IPS-NIHi7 (cell line): Measurements from ENCODE around the gene HDAC1.
A peak's percentile ranks its signal among the peaks of the same experiment; 100 is the strongest.
"Not testable (repeated sequence)": the region's sequence is repeated elsewhere in the genome, so short reads cannot be mapped to it uniquely, and the experiment has no call there.

Source experiments
- DNase-seq: peaks from one replicate; pipeline ENCODE4 v3.0.0; 2012; ENCODE audit warnings: mixed read lengths; ENCODE audit errors: extremely low spot score

HDAC1 gene

DNA sequence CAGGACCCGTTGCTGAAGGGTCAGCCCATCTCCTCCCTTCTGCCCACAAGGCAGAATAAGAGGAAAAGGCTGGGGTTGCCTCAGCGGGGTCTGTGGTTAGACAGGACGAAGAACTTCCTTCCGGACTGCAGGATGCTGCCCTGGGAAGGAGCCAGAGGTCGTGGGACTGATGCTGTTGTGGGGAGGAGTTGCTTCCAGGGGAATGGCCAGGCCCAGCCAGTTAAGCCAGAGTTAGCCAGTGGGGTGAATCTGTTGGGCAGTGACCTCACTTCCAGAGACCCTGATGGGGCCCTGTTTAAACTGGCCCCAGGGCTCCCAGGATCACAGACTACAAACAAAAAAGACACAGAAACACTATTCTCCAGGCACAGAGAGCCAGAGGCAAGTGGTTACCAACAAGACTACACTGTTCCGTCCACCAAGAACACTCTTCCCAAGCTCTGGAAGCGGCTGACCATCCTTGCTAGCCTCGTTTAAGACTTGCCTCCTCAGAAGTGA lies 57.4 kb downstream of the HDAC1 start:
- no peak for DNase-seq

DNA sequence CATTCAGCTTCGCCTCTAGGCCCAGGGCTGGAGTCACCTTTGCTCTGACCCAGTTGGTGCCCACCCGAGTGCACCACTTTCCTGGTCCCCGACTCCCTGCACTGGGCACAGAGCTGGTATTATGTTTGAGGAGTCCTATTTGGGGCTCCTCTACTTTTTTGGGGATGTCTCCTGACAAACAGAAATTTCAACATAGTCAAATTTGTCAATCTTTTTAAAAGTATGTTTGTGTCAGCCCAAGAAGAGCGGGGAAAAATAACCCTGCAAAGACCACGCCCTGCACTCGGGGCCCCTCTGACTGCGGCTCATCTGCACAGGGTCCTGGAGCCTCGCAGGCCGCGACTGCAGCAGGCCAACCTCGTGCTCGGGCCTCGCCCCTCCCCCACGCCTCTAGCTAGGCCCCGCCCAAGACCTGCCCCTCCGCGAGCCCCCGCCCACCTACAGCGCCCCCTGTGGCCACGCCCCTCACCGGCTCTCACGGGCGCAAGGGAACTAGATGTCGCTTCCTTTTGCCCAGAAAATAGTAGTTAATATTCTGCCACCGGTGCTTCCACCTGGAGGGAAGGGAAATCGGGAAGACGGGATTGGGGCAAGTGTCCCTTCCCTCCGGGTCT lies 59.0 kb downstream of the HDAC1 start:
- peak; percentile 90 for DNase-seq

DNA sequence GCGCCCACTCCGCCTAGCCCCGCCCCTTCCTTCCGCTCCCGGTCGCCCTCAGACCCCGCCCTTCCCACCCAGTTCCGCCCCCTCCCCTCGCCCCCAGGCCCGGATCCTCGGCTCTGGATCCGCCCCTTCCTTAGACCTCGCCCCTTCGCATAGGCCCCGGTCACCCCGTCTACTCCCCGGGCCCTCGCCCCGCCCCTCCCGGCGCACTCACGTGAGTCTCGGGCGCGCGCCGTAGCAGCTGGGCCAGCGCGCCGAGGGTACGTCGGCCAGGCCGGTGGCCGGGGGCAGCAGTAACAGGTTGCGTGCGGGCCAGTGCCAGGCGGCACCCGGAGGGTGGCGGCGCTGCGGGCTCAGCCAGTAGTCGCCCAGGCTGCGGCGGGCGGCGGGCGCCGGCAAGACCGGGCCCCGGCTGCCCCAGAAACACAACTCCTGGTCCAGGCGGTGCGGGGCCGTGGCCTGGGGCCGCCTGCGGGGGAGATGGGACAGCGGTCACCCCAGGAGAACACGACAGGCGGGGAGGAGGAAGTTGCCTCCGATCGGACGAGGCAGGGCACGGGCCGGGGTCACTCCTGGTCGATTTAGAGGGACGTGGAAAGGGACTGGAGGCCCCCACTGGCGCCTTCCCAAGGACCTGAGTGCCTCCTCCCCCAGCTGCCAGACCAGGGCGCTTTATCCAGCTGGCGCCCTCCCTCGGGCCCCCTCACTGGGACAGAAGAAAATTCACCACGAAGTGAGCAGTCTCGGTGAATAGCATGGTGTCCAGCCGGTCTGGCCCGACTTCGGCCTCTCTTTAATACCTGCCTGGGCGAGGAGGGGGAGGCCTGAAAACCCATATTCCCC lies 59.7 kb downstream of the HDAC1 start:
- DNase-seq = peak; percentile 100

DNA sequence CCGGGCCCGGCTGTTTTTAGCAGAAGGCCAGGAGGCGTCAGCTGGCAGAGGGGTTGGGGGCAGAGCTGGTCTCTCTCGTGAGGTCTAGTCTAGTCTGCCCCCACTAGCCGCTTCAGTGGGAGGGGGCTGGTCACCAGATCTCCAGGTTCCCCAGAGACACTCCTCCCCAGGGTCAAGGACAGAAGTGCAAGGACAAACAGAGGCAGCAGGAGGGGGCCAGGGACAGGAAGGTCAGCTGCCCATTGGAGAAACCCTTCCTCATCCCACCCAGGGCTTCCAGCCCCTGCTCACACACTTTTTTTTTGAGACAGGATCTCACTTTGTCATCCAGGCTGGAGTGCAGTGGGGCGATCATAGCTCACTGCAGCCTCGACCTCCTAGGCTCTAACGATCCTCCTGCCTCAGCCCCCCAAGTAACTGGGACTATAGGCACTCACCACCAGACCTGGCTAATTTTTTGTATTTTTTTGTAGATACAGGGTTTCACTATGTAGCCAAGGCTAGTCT lies 60.4 kb downstream of the HDAC1 start:
- no peak for DNase-seq

DNA sequence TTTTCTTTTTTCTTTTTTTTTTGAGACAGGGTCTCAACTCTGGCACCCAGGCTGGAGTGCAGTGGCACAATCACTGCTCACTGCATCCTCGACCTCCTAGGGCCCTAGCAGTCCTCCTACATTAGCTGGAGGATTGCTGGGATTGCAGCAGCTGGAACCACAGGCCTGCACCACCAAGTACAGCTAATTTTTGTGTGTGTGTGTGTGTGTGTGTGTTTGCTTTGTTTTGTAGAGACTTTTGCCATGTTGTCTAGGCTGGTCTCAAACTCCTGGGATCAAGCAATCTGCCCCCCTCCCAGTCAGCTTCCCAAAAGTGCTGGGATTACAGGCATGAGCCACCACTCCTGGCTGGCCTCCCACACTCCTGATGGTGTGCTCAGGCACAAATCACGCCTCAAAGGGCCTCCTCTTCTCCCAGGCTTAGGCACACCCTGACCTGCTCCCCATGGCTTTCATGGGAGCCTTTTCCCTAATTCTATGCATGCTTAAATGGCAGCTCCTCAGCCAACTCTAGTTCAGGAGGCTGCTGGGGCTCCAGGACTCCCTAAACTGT lies 61.0 kb downstream of the HDAC1 start:
- DNase-seq = no peak

DNA sequence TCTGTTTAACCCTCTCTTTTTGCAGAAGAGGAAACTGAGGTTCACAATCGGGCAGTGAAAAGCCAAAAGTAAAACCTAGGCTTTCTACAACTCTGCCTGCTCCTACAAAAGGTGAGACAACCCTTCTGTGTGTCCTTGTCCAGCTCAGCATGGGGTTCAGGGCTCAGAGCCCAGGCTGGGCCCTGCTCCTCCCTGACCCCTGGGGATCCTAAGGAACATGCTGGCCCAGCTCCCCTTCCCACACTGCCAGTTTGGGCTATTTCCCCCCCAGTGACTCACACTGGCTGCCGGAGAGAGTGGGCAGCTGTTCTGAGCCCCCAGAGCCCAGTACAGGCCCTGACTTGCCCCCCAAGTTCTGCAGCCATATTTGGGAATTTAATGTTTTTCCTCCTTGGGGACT lies 61.5 kb downstream of the HDAC1 start:
- DNase-seq = no peak

DNA sequence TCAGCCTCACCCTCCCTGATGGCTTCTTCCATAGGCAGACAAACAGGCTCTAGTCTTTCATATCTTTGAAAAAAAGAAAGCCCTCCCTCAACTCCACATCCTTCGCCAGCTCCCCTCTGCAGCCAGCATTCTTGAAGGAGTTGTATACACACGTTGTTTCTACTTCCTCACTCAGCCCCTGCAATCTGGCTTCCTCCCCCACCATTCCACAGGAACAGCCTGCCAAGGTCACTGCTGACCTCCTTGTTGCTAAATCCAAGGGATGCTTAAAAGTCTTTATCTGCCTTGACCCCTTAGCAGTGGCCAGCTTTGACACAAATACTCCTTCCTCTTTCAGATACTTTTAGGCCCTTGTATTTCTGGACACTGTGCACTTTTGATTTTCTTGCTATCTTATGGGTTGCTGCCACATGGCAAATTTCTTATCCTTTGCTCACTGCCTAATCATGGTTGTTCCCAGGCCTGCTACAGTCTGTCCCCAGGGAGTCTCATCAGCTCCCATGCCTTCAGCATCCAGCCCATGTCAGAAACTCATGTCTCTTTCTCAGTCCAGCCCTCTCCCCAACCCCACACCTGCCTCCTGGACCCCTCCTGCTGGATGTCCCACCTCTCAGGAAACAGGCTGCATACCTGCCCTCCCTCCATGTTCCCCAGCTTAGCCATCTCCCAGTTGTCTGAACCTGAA lies 62.1 kb downstream of the HDAC1 start:
- DNase-seq = no peak

DNA sequence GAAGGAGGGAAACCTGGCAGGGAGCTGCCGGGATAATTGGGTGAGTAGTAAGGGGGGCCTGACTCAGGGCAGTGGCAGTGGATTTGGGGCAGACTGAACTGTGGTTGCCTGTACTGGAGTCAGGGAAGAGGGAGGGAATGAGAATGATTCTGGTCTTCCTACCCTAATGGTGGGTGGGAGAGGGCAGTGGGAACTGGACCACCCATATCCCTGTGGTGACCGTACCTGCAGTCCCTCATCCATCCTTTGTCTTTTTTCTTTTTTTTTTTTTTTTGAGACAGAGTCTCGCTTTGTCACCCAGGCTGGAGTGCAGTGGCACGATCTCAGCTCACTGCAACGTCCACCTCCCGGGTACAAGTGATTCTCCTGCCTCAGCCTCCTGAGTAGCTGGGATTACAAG lies 63.9 kb downstream of the HDAC1 start:
- not testable (repeated sequence) for DNase-seq

DNA sequence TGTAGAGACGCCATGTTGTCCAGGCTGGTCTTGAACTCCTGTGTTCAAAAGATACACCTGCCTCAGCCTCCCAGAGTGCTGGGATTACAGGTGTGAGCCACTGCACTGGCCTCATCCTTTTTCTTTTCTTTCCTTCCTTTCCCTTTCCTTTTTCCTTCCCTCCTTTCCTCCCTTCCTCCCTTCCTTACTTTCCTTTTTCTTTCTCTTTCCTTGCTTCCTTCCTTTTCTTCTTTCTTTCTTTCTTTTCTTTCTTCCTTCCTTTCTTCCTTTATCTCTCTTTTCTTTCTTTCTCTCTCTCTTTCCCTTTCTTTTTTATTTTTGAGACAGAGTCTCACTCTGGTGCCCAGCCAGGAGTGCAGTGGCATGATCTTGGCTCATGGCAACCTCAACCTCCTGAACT lies 64.6 kb downstream of the HDAC1 start:
- no peak for DNase-seq

DNA sequence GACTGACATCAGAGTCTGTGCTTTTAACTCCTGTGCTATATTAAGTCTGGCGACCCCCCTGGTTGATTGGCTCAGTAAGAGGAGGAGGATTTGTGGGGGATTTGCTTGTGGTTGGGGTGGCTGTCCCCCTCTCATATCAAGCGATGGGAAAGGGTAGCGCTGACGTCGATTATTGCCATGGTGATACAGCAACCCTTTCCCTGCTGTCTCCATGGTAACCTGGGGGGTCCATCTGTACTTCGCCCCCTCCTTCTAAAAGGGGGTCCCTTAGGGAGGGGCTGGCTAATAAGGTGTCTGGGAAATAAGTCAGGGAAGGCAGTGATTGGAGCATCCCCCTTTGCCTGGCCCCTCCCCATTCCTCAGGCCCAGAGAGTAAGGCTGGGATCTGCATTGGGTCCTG lies 65.7 kb downstream of the HDAC1 start:
- DNase-seq = no peak

DNA sequence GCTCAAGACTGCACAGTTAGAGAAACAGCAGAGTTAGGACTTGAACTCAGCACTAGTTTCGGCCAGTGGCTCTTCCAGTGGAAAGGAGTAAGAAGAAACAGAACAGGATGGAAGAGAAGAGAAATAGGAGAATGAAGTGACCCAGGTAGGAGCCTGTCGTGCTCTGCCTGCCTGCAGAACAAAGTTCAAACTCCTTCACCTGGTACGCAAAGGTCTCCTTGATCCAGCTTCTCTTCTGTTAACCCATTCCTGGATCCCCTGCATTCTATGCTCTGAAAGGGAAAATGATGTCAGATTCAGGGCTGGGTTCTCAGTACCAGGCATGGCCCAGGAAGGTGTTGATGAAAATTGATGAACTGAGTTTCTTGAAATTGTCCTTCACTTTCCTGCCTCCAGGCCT lies 66.6 kb downstream of the HDAC1 start:
- DNase-seq = no peak

DNA sequence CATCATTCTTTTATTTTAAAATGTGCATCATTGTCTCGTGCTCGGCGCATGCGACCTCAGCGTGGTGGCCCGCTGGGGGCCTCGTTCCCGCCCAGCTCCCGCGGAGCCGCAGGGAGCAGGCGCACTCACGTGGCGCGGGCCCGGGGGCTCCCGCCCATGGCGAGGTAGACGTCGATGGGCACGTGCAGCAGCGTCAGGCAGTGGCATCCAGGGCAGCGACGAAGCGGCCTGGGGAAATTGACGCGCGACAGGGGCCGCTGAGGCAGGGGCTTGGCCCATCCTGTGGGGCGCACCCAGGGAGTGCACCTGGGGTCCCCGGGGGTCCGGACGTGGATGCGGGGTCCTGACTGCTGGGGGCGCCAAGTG lies 69.4 kb downstream of the HDAC1 start:
- no peak for DNase-seq

DNA sequence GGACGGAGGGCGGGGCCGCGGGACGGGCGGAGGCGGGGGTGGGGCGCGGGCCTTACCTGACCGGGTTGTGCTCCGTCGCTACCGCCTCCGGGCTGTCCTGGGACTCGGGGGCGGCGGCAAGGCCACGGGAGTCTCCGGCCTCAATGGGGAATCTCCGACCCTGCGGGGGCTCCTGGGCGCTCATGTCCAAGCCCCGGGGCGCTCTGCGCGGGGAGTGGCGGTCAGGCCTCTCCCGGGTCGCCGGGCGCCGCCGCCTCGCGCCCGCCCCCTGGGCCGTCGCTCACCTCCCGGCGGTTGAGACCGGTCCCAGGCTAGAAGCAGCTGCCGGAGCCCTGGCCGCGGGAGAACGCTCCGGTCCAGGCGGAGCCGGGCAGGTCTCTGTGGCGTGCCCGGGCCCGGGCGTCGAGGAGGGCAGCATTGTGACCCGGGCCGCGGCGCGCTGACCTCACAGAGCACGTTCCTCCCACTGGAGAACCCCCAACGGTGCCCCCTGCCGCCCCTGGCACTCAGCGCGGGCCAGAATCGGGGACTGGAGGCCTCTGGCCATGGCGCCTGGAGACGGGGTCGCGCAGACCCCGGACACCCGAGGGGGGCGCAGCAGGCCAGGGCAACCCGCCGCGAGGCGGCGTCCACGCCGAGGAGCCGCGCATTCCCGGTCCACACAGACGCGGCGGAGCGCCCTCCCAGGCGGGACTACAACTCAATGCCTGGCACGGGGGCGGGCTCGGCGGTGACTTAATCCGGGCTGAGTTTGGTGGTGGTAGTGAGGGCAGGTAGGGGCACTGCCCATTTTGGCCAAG lies 70.0 kb downstream of the HDAC1 start:
- DNase-seq = peak; percentile 65

DNA sequence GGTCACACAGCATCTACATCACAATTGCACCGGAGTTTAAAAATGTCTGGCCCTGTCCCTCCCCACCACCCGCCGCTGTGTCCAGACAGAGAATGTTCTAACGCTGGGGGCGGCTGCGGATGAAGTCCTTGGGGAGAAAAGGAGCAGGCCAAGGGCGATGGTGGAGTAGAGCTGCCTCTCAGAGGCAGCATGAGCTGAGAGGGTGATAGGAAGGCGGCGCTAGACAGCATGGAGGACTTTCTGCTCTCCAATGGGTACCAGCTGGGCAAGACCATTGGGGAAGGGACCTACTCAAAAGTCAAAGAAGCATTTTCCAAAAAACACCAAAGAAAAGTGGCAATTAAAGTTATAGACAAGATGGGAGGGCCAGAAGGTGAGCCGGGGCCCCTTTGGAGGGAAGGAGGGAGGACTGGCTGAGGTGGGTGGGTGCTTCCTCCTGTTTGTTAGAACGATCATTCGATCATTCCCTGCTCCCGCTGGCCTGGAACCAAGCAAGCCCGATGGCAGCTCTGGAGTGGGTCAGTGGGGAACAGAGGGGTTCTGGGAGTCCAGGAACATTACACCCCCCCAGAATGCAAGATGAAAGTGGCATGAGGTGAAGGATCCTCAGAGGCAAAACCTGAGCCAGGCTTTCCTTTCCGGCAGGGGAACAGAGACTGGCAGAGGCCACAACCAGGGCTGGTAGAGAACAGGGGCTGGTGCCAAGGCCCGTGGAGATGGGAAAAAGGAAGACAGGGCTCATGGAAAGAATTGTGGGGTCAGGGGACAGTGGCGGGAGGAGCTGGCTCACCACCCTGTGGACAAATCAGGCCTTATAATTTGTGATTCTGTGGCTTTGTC lies 70.8 kb downstream of the HDAC1 start, which contains the start of the genes FAM229A and TSSK3:
Gene FAM229A, minus strand, starts transcription at position 12 of the 840 bp plus-strand sequence. CDS start 394 bp downstream, outside the sequence.
Gene TSSK3, plus strand, starts transcription at position 66 of the 840 bp plus-strand sequence. Its CDS starts 163 bp downstream, at position 229.
- DNase-seq = peak; percentile 50

DNA sequence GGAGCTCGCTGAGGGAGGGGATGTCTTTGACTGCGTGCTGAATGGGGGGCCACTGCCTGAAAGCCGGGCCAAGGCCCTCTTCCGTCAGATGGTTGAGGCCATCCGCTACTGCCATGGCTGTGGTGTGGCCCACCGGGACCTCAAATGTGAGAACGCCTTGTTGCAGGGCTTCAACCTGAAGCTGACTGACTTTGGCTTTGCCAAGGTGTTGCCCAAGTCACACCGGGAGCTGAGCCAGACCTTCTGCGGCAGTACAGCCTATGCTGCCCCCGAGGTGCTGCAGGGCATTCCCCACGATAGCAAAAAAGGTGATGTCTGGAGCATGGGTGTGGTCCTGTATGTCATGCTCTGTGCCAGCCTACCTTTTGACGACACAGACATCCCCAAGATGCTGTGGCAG lies 71.8 kb downstream of the HDAC1 start:
- no peak for DNase-seq

DNA sequence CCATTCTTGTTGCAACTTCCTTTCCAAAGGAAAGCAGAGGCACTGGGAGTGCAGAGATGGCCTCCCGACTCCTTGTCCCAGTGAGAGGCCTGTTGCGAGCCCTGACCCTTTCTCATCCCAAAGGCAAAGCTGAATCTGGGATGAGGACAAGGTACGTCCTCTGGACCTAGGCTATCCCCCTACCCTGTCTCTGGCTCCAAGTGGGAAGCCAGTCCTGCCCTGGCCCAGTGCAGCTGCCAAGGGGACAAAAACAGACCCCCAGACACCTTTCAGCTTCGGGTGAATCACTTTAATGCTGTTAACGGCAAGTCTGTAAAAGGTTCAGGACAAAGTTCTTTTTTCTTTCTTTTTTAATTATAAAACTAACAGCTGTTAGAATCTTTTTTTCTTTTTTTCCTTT lies 73.0 kb downstream of the HDAC1 start:
- no peak for DNase-seq

DNA sequence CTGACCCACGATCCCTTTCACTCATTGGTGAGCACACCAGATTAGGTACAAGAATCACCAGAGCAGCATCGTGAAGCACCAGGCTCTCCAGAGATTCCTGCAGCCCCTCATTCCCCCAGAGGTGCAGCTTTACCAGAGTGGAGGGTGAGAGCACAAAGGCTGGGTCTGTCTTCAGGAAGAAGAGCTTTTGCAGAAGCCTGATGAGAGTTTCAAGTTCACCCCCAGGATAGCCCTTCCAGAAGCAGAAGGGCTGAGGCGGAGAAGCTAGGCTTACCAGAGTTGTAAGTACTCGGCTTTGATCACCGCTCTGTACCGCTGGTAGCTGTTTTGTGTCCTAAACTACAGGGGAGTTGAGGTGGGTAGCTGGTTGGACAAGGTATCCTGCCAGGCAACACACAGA lies 73.6 kb downstream of the HDAC1 start:
- no peak for DNase-seq

DNA sequence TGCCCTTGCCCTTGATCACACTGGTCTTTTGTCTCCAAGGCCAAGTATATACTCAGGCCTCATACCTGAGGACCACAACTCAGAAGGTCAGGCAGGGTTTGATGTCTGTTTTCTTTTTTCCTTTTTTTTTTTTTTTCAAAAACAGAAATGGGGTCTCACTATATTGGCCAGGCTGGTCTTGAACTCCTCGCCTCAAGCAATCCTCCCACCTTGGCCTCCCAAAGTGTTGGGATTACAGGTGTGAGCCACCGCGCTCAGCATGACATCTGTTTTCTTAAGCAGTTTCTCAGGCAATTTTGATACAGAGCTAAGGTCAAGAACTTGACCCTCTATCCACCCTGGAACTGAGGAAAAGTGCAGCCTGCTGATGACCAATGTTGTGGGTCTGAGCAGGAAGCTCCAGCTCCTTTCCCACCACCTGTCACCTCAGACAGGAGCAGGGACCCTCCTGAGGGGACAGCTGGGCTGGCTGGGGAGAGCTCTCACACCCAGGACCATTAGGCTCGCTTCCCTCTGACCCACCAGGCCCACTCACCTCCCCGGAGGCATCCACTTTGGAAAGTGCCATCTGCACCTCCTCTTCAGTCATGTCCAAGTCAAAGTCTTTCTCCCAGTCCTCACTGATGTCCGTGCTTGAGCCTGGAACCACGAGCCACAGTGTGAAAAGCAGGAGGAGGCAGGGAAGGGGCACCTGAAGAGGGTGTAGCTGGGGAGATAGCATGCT lies 76.2 kb downstream of the HDAC1 start:
- no peak for DNase-seq

DNA sequence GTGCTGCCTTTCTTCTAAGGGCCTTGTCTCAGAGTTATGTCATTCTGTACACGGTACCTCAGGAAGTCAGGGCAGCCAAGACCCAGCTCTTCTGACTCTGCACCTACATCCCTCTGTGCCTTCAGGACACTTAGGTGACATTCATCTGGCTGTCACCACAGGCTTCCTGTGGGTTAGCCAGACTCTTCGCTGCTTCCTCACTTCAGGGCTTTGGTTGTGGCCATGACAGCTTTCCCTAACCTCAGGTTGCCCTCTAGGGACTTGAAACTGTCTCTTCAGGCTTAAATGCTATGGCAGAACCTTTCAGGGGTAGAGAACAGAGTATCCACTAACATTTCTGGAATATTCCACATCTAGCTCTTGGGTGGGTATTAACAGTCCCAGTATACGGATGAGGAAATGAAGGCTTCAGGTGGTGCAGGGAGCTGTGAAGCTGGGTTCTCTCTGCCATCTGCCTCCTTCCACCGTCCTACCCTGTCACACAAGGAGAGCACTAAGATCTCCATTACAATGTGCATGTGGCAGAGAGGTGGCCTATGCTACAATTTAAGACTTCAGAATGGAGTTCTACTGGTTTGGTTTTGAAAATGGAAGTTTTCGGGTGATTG lies 80.4 kb downstream of the HDAC1 start:
- no peak for DNase-seq
